Suprapubic skin (tissue), 4 donors: ENCODE measurements around the gene TAF3. TPM values are rescaled to one million over a fixed set of nuclear protein-coding genes. Genes with fewer than 3 reads are reported as not detected.

Source experiments
- DNase-seq, 2 donors: peaks; one replicate each; pipeline ENCODE4 v3.0.0-alpha.2; 2019; ENCODE audit warnings: low spot score in 2 of 2
- H3K27ac ChIP-seq: fragments of 200-600 bp; sonication (generic); one replicate; pipeline ENCODE4 v1.5.1; 2019
- H3K27me3 ChIP-seq: fragments of 200-600 bp; sonication (generic); one replicate; pipeline ENCODE4 v1.5.1; 2019
- H3K36me3 ChIP-seq: fragments of 200-600 bp; sonication (generic); one replicate; pipeline ENCODE4 v1.5.1; 2019
- H3K4me1 ChIP-seq: fragments of 200-600 bp; sonication (generic); one replicate; pipeline ENCODE4 v1.5.1; 2019
- H3K4me3 ChIP-seq: fragments of 200-600 bp; sonication (generic); one replicate; pipeline ENCODE4 v1.5.1; 2019; ENCODE audit warnings: mild to moderate bottlenecking
- H3K9me3 ChIP-seq: fragments of 200-600 bp; sonication (generic); one replicate; pipeline ENCODE4 v1.5.1; 2019
- CTCF ChIP-seq, 2 donors: fragments of 200-600 bp in 1 of 2; fragments of 450-650 bp in 1 of 2; sonication (generic) in 1 of 2; IDR thresholded peaks; one replicate each; pipeline ENCODE4 v1.5.1; 2016 to 2019; ENCODE audit warnings: antibody characterized with exemption in 2 of 2, mild to moderate bottlenecking in 1 of 2, moderate library complexity in 1 of 2
- EP300 ChIP-seq: sonication (generic); formaldehyde crosslinking; IDR thresholded peaks from one replicate; pipeline ENCODE4 v1.6.1; 2017; ENCODE audit warnings: antibody characterized with exemption
- POLR2A ChIP-seq, 2 donors: fragments of 450-650 bp; IDR thresholded peaks; one replicate each; pipeline ENCODE4 v1.6.1; 2017; ENCODE audit warnings: antibody characterized with exemption in 2 of 2, mild to moderate bottlenecking in 2 of 2, moderate library complexity in 2 of 2
- POLR2AphosphoS5 ChIP-seq, 3 donors: sonication (generic); formaldehyde crosslinking; IDR thresholded peaks; one replicate each; pipeline ENCODE4 v1.6.1; 2017; ENCODE audit warnings: antibody characterized with exemption in 3 of 3
- WGBS: methylation state at CpG from one replicate; pipeline ENCODE4 v1.1.5; 2018; 5-methylcytosine and 5-hydroxymethylcytosine counted together
- total RNA-seq, 4 donors: library from RNA; depleted of rRNA; stranded (reverse); fragments of >200 nt; gene quantifications; one replicate each; pipeline ENCODE4 v1.1.0, GENCODE V29; 2016

The TAF3 gene
- total RNA-seq, 4 donors from 2014 or later: 5.6 to 13.3 (median 10.3) TPM

GRCh38 chr10:8047452-8048280, 229.4 kb downstream of the TAF3 start:
- Histone ChIP-seq H3K4me1 (peaks cover 56% of the 10 kb centered on the region), H3K27ac (no peak overlapping the region), H3K9me3 (no peaks in the 10 kb centered on the region), H3K36me3 (no peaks in the 10 kb centered on the region), H3K27me3 (peaks cover 100% of the 10 kb centered on the region), H3K4me3 (no peak overlapping the region)
- no peak for TF ChIP-seq CTCF (IDR thresholded peaks at IDR 0.05)
- no peak for TF ChIP-seq POLR2A (IDR thresholded peaks at IDR 0.05)
- TF ChIP-seq EP300: no peak
- no peak for TF ChIP-seq POLR2AphosphoS5 (IDR thresholded peaks at IDR 0.05)
- no peak for DNase-seq
- 40% methylated on average over 23 of the region's 30 CpGs for WGBS

GRCh38 chr10:8048281-8049008, 230.1 kb downstream of the TAF3 start:
- TF ChIP-seq POLR2A (IDR thresholded peaks at IDR 0.05): no peak
- no peak for TF ChIP-seq CTCF (IDR thresholded peaks at IDR 0.05)
- TF ChIP-seq POLR2AphosphoS5 (IDR thresholded peaks at IDR 0.05): no peak
- TF ChIP-seq EP300: no peak
- 41% methylated on average over 29 of the region's 29 CpGs for WGBS
- H3K4me3 ChIP-seq: no peak overlapping the region
- no peak for DNase-seq
- H3K27me3 ChIP-seq: peaks cover 100% of the 10 kb centered on the region
- H3K27ac ChIP-seq: no peak overlapping the region
- no peaks in the 10 kb centered on the region for H3K36me3 ChIP-seq
- H3K9me3 ChIP-seq: no peaks in the 10 kb centered on the region
- H3K4me1 ChIP-seq: peaks cover 62% of the 10 kb centered on the region

- Histone ChIP-seq H3K36me3 (no peaks in the 10 kb centered on the region), H3K4me1 (peaks cover 67% of the 10 kb centered on the region), H3K27ac (peak overlapping the region; percentile 64), H3K27me3 (peaks cover 100% of the 10 kb centered on the region), H3K9me3 (no peaks in the 10 kb centered on the region), H3K4me3 (peak overlapping the region; percentile 61)
- 13% methylated on average over 44 of the region's 51 CpGs for WGBS
- TF ChIP-seq EP300 (no peak), POLR2A (IDR thresholded peaks at IDR 0.05) (no peak), CTCF (IDR thresholded peaks at IDR 0.05) (no peak), POLR2AphosphoS5 (IDR thresholded peaks at IDR 0.05) (no peak)
- no peak for DNase-seq
Observed at GRCh38 chr10:8049045-8049864, 230.9 kb downstream of the TAF3 start.

- Histone ChIP-seq H3K4me3 (peak overlapping the region; percentile 61), H3K9me3 (no peaks in the 10 kb centered on the region), H3K36me3 (no peaks in the 10 kb centered on the region), H3K27me3 (peaks cover 100% of the 10 kb centered on the region), H3K27ac (peak overlapping the region; percentile 64), H3K4me1 (peaks cover 69% of the 10 kb centered on the region)
- WGBS: 0% methylated on average over 3 of the region's 68 CpGs
- DNase-seq: peak in 1 of 2 donors; percentile 48
- TF ChIP-seq CTCF (IDR thresholded peaks at IDR 0.05) (no peak), POLR2AphosphoS5 (IDR thresholded peaks at IDR 0.05) (no peak), POLR2A (IDR thresholded peaks at IDR 0.05) (no peak), EP300 (no peak)
Observed at GRCh38 chr10:8049865-8050555, 231.7 kb downstream of the TAF3 start.
